BE2C (cell line): ENCODE results near the gene AUTS2.
"Not testable (repeated sequence)": the region's sequence is repeated elsewhere in the genome, so short reads cannot be mapped to it uniquely, and the experiment has no call there.

Source experiments
- DNase-seq: peaks from one replicate; pipeline ENCODE4 v3.0.0-alpha.2; 2020
- H3K27me3 ChIP-seq: fragments of 250-450 bp; sonication (Bioruptor Pico); 2 replicates; pipeline ENCODE4 v1.5.1; 2020; ENCODE audit warnings: mild to moderate bottlenecking
- H3K36me3 ChIP-seq: fragments of 250-450 bp; sonication (Bioruptor Pico); 2 replicates; pipeline ENCODE4 v1.5.1; 2020; ENCODE audit warnings: mild to moderate bottlenecking
- H3K4me1 ChIP-seq: fragments of 250-450 bp; sonication (Bioruptor Pico); 2 replicates; pipeline ENCODE4 v1.5.1; 2020
- H3K4me3 ChIP-seq: 2 replicates; pipeline ENCODE4 v1.5.1; 2011; ENCODE audit warnings: low read depth, low read length
- H3K9me3 ChIP-seq: fragments of 250-450 bp; sonication (Bioruptor Pico); 2 replicates; pipeline ENCODE4 v1.5.1; 2020
- TF ChIP-seq, protein P1 (sequence below): IDR thresholded peaks from 2 replicates; pipeline ENCODE4 v1.5.1; 2012; ENCODE audit warnings: mild to moderate bottlenecking, low read depth, low read length

Gene AUTS2

DNA sequence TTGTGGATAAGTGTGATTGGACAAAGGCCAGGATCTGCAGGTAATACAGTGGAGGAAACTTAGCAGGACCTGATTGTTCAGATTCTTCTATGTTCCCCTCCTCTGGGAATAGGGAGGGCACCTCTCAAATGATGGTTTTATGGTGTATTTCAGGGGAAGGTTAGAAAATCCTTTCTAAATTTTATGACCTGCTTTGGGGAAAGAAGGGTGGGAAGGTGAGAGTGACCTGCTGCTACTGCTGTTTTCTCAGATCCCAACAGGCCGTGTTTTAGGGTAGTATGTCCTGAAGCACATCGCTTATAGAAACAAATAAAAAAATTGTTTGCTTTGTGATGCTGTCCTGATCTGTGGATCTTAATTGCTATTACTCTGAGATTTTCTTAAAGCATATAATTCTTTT is 1129.6 kb downstream of the AUTS2 start:
- H3K4me1 ChIP-seq: no peaks in the 10 kb centered on the region
- H3K4me3 ChIP-seq: no peak overlapping the region

DNA sequence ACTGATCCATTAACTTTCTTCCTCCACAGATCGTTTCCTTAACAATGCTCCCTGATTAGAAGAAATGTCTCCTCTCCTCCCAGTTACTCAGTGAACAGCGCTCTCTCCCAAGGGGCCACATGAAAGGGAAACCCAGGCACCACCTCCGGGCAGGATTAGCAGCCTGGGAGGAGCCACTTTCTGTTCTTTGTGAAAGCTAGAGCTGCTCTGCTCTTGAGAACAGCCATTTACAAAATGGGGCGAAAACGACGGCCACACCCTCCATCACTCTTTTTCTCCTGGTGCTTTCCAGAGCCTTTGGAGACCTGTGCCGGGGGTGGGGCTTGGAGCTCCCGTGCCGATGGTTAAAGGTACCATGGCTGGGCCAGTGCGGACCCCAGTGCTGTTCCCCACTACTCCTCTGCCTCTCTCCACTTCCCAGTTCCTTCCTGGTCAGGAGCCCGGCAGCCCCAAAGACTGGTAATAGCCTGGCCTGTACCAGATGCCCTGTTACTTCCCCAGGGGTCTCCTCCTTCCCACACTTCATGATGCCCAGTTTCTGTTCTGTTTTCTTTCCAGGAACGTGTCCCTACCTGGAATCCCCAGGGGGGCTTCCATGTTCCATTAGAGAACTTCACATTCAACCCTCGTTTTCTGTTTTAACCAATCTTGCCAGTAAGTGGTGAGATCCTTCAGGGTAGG is 1130.7 kb downstream of the AUTS2 start:
- TF ChIP-seq, protein P1, sequence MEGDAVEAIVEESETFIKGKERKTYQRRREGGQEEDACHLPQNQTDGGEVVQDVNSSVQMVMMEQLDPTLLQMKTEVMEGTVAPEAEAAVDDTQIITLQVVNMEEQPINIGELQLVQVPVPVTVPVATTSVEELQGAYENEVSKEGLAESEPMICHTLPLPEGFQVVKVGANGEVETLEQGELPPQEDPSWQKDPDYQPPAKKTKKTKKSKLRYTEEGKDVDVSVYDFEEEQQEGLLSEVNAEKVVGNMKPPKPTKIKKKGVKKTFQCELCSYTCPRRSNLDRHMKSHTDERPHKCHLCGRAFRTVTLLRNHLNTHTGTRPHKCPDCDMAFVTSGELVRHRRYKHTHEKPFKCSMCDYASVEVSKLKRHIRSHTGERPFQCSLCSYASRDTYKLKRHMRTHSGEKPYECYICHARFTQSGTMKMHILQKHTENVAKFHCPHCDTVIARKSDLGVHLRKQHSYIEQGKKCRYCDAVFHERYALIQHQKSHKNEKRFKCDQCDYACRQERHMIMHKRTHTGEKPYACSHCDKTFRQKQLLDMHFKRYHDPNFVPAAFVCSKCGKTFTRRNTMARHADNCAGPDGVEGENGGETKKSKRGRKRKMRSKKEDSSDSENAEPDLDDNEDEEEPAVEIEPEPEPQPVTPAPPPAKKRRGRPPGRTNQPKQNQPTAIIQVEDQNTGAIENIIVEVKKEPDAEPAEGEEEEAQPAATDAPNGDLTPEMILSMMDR: no peak
- peak overlapping the region; percentile 42 for H3K4me3 ChIP-seq
- no peaks in the 10 kb centered on the region for H3K36me3 ChIP-seq
- H3K9me3 ChIP-seq: no peaks in the 10 kb centered on the region
- no peaks in the 10 kb centered on the region for H3K27me3 ChIP-seq
- no peaks in the 10 kb centered on the region for H3K4me1 ChIP-seq
- DNase-seq: peak; percentile 62

More for the DNA sequence above, 1129.6 kb downstream of the AUTS2 start:
- TF ChIP-seq, protein P1: no peak
- H3K27me3 ChIP-seq: no peaks in the 10 kb centered on the region
- no peak for DNase-seq
- no peaks in the 10 kb centered on the region for H3K36me3 ChIP-seq
- H3K9me3 ChIP-seq: no peaks in the 10 kb centered on the region

DNA sequence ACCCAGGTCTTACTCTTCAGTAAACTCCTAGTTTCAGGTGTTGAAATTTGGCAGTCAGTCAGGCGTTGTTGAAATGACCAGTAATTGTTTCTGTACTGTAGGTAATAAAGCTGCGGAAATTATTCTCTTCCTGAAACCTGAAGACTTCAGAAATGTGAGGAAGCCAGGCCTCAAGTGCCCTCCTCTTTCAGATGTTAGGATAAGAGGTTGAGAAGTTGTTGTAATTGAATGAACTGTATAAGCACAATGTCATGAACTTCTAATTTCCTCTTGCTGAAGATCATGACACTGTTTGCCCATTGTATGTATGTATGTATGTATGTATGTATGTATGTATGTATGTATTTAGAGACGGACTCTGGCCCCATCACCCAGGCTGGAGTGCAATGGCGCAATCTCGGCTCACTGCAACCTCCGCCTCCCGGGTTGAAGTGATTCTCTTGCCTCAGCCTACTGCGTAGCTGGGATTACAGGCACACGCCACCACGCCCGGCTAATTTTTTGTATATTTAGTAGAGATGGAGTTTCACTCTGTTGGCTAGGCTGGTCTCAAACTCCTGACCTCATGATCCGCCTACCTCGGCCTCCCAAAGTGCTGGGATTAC is 1131.4 kb downstream of the AUTS2 start:
- H3K27me3 ChIP-seq, H3K4me1 ChIP-seq, H3K4me3 ChIP-seq, DNase-seq, H3K36me3 ChIP-seq, H3K9me3 ChIP-seq: not testable (repeated sequence)

DNA sequence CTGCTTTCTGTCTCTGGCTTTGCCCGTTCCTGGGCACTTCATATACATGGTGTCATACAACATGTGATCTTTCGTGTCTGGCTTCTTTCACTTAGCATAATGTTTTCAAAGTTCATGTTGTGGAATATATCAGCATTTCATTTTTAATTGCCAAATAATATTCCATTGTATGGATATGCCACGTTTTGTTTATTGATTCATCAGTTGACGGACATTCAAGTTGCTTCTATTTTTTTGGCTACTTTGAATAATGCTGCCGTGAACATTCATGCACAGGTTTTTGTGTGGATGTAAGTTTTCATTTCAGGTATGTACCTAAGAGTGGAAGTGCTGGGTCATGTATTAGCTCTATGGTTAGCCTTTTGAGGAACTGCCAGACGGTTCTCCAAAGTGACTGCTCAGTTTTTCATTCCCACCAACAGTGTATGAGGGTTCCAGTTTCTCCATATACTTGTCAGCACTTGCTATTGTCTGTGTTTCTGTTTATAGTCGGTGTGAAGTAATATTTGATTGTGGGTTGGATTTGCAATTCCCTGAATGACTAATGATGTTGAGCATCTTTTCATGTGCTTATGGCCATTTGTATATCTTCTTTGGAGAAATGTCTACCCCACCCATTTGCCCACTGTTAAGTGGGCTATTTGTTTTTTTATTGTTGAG is 1132.3 kb downstream of the AUTS2 start:
- Histone ChIP-seq H3K27me3 (no peaks in the 10 kb centered on the region), H3K4me3 (no peak overlapping the region), H3K4me1 (no peaks in the 10 kb centered on the region; the same call in 1 of the 2 replicates), H3K9me3 (no peaks in the 10 kb centered on the region), H3K36me3 (no peaks in the 10 kb centered on the region)
- TF ChIP-seq, protein P1: no peak
- no peak for DNase-seq

DNA sequence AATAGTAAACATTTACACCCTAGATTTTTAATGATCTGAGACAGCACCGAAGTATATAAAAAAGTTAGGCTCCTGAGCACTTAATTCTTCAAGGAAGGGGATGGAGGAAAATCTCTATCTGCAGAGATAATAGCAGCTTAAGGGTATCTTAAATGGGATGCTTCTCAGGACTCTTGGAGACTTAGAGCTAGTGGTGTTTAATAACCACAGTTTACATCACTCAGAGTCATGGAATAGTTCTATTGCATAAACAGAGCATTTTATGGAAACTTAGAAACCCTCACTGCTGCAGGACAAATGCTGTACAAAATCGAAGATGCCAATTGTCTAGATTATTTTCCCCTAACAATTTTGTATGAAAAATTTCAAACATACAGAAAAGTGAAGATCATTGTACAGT is 1134.8 kb downstream of the AUTS2 start:
- Histone ChIP-seq H3K36me3 (no peaks in the 10 kb centered on the region), H3K9me3 (no peaks in the 10 kb centered on the region), H3K27me3 (no peaks in the 10 kb centered on the region), H3K4me3 (no peak overlapping the region), H3K4me1 (no peaks in the 10 kb centered on the region; the same call in 1 of the 2 replicates)
- TF ChIP-seq, protein P1: no peak
- DNase-seq: no peak

DNA sequence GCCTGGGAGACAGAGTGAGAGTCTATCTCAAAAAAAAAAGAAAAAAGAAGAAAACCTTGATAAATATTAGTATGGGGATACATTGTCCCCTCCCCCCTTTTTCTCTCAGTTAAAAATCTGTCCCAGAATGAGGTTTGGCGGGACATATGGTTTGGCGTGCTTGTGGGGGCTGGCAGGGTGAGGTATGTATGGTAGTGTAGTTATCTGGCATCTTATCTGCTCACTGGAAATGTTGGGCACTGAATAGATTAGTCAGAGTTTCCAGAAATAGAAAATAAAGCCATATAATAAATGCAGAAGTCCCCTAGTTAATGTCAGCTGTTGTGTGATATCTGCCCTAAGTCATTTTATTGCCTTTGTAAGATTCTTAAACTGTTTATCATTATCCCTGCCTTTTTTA is 1136.1 kb downstream of the AUTS2 start:
- DNase-seq: no peak
- no peaks in the 10 kb centered on the region; the same call in 1 of the 2 replicates for H3K4me1 ChIP-seq

More for the DNA sequence above, 1136.1 kb downstream of the AUTS2 start:
- H3K4me3 ChIP-seq: no peak overlapping the region
- no peaks in the 10 kb centered on the region for H3K27me3 ChIP-seq
- no peaks in the 10 kb centered on the region for H3K36me3 ChIP-seq
- no peaks in the 10 kb centered on the region for H3K9me3 ChIP-seq
- TF ChIP-seq, protein P1: no peak
